Measurements from ENCODE around the gene BNC1.

DNA sequence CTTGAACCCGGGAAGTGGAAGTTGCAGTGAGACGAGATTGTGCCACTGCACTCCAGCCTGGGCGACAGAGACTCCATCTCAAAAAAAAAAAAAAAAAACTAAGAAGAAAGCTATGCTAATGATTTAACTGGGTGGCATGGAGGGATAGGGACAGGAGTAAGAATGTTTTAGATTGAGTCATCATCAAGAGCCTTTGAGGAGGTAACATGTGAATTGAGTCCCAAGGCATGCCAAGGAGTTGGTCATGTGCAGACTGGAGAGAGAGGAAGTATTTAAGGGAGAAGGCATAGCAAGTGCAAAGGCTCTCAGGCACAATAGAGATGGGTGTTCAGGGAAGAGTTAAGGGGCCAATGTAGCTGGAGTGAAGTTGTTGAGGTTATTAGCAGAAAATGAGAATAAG lies 9.1 kb downstream of the BNC1 start:
- TF ChIP-seq, protein P1, sequence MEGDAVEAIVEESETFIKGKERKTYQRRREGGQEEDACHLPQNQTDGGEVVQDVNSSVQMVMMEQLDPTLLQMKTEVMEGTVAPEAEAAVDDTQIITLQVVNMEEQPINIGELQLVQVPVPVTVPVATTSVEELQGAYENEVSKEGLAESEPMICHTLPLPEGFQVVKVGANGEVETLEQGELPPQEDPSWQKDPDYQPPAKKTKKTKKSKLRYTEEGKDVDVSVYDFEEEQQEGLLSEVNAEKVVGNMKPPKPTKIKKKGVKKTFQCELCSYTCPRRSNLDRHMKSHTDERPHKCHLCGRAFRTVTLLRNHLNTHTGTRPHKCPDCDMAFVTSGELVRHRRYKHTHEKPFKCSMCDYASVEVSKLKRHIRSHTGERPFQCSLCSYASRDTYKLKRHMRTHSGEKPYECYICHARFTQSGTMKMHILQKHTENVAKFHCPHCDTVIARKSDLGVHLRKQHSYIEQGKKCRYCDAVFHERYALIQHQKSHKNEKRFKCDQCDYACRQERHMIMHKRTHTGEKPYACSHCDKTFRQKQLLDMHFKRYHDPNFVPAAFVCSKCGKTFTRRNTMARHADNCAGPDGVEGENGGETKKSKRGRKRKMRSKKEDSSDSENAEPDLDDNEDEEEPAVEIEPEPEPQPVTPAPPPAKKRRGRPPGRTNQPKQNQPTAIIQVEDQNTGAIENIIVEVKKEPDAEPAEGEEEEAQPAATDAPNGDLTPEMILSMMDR (IDR thresholded peaks at IDR 0.05): no peak
- no peak for TF ChIP-seq POLR2A (IDR thresholded peaks at IDR 0.05)

Measured in heart left ventricle (tissue), 13 donors.